HepG2 (cell line): ENCODE results near the gene TLK2. TPM values are rescaled to one million over a fixed set of nuclear protein-coding genes. Genes with fewer than 3 reads are reported as not detected.
A peak's percentile ranks its signal among the peaks of the same experiment; 100 is the strongest.

Experiments
- BORCS8-MEF2B ChIP-seq: sonication (generic); formaldehyde crosslinking; IDR thresholded peaks from 2 replicates; pipeline ENCODE4 v1.8.0; 2022; ENCODE audit warnings: mild to moderate bottlenecking, missing genetic modification reagents
- CBX1 ChIP-seq: IDR thresholded peaks from one replicate; pipeline ENCODE4 v1.6.1; 2016; ENCODE audit warnings: antibody characterized with exemption, low read depth
- DMTF1 ChIP-seq: sonication (generic); formaldehyde crosslinking; IDR thresholded peaks from 2 replicates; pipeline ENCODE4 v1.4.0; 2020; ENCODE audit warnings: mild to moderate bottlenecking, missing genetic modification reagents
- GZF1 ChIP-seq: sonication (generic); formaldehyde crosslinking; IDR thresholded peaks from 2 replicates; pipeline ENCODE4 v1.5.1; 2020; ENCODE audit warnings: mild to moderate bottlenecking, missing genetic modification reagents
- KLF9 ChIP-seq: IDR thresholded peaks from 2 replicates; pipeline ENCODE4 v1.6.1; 2016; ENCODE audit warnings: low read depth
- MXI1 ChIP-seq: IDR thresholded peaks from 3 replicates; pipeline ENCODE4 v1.6.1; 2012; ENCODE audit warnings: low read depth, low read length, inconsistent platforms, borderline replicate concordance
- NCOA2 ChIP-seq: sonication (generic); formaldehyde crosslinking; IDR thresholded peaks from 2 replicates; pipeline ENCODE4 v1.8.0; 2022; ENCODE audit warnings: inconsistent platforms
- PBX3 ChIP-seq: sonication (generic); formaldehyde crosslinking; IDR thresholded peaks from 2 replicates; pipeline ENCODE4 v1.8.1; 2023; ENCODE audit warnings: missing genetic modification reagents, inconsistent platforms, borderline replicate concordance
- POLR2G ChIP-seq: fragments of 200-400 bp; formaldehyde crosslinking; IDR thresholded peaks from 2 replicates; pipeline ENCODE4 v1.6.1; 2018; ENCODE audit warnings: mild to moderate bottlenecking, low read depth, low read length, moderate library complexity
- RBAK ChIP-seq: sonication (generic); formaldehyde crosslinking; IDR thresholded peaks from 2 replicates; pipeline ENCODE4 v1.5.1; 2020; ENCODE audit warnings: mild to moderate bottlenecking, missing genetic modification reagents
- SALL1 ChIP-seq: sonication (generic); formaldehyde crosslinking; IDR thresholded peaks from 2 replicates; pipeline ENCODE4 v1.8.0; 2022; ENCODE audit warnings: mild to moderate bottlenecking, missing genetic modification reagents
- ZNF589 ChIP-seq: sonication (generic); formaldehyde crosslinking; conservative IDR thresholded peaks from 2 replicates; pipeline ENCODE4 v1.8.0; 2022; ENCODE audit warnings: mild to moderate bottlenecking, moderate library complexity, missing genetic modification reagents
- ZNF678 ChIP-seq: sonication (generic); formaldehyde crosslinking; IDR thresholded peaks from 2 replicates; pipeline ENCODE4 v1.4.0; 2020; ENCODE audit warnings: mild to moderate bottlenecking, missing genetic modification reagents
- ZNF749 ChIP-seq: sonication (generic); formaldehyde crosslinking; IDR thresholded peaks from 2 replicates; pipeline ENCODE4 v1.8.0; 2022; ENCODE audit warnings: mild to moderate bottlenecking, missing genetic modification reagents, moderate library complexity, borderline replicate concordance
- polyA plus RNA-seq, 8 experiments: library from polyadenylated mRNA; depleted of rRNA in 3 of 8; stranded (reverse) in 7 of 8; unstranded in 1 of 8; fragments of >200 nt; fragmentation: Illumina TruSeq in 4 of 8; extraction: Trizol in 4 of 8; gene quantifications; 2 replicates each; pipeline versions ENCODE4 v1.2.1 to v1.2.3, GENCODE V29; 2011 to 2016; ENCODE audit warnings: low read depth in 4 of 8, missing spikeins in 1 of 8, mixed read lengths in 1 of 8; ENCODE audit not compliant: insufficient read depth in 1 of 8
- total RNA-seq, 5 experiments: library from RNA; depleted of rRNA; stranded (reverse); fragments of >200 nt; fragmentation: Illumina TruSeq; extraction: Trizol; gene quantifications; 2 replicates each; pipeline ENCODE4 v1.2.3, GENCODE V29; 2016; ENCODE audit warnings: low read depth in 1 of 5
- TF ChIP-seq, protein P1 (sequence below): sonication (generic); formaldehyde crosslinking; conservative IDR thresholded peaks from 2 replicates; pipeline ENCODE4 v1.4.0; 2020; ENCODE audit warnings: mild to moderate bottlenecking, missing genetic modification reagents, moderate library complexity
- TF ChIP-seq, protein P2 (sequence below): sonication (generic); formaldehyde crosslinking; IDR thresholded peaks from 2 replicates; pipeline ENCODE4 v1.8.1; 2023; ENCODE audit warnings: mild to moderate bottlenecking, moderate library complexity, missing genetic modification reagents
- TF ChIP-seq, protein P3 (sequence below): sonication (generic); formaldehyde crosslinking; IDR thresholded peaks from 2 replicates; pipeline ENCODE4 v1.8.0; 2022; ENCODE audit warnings: low read depth, missing genetic modification reagents
- TF ChIP-seq, protein P4 (sequence below): IDR thresholded peaks from 2 replicates; pipeline ENCODE4 v1.6.1; 2016; ENCODE audit warnings: low read depth, borderline replicate concordance

The TLK2 gene
- total and polyA plus RNA-seq, 2 of the 13 experiments (the other 11 are each of a cell fraction or from before 2014, with no cell fraction given): 58.7 to 60.8 TPM

DNA sequence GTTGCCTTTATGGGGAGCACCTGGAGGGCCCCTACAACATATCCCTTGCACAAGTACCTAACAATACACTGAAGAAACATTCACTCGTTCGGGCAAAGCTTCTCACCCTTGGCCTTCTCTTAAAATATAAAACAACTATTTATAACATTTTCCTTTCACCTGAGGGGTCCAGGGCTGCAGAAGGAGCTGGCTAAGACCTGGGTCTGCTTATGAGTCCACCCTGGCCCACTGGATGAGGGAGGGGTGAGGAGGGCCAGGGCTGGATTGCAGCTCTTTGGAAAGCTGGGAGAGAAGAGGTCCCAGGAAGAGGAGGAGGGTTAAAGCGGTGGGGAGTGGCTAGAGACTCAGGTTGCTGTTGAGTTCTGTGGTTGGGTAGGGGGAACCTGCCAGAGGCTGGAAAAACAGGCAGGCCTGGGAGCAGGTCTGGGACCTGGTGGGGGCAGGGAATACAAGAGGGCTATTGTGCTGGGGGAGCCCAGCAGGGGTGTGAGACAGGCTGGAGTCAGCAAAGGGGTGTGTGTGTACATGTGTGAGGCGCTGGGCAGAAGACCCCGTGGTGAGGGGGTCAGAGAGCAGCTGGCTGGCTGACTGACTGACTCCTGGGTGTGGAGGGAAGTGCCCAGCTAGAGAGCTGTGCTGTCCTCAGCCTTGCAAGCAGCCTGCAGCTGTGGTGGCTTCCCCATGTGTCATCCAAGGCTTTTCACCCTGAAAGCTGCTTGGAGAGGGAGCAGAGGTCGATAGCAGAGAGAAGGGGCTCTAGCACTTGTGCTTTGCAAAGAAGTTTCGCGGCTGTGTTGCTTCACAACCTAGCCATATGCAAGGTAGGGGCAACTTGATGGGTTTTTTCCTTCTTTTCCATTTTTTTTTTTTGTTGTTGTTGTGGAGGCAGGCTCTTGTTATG lies 138.6 kb downstream of the TLK2 start (continued):
- TF ChIP-seq SALL1 (CRISPR knock-in tag) (peak; percentile 68), NCOA2 (CRISPR knock-in tag) (no peak; the same call in 1 of the 2 replicates), CBX1 (no peak), ZNF749 (CRISPR knock-in tag) (no peak; the same call in 1 of the 2 replicates), KLF9 (CRISPR knock-in tag) (0 out of 2 replicates have a peak, but pooled peaks have one; percentile 30), POLR2G (no peak), PBX3 (CRISPR knock-in tag) (no peak), ZNF678 (CRISPR knock-in tag) (no peak), ZNF589 (CRISPR knock-in tag) (no peak), BORCS8-MEF2B (no peak), RBAK (CRISPR knock-in tag) (no peak), GZF1 (CRISPR knock-in tag) (no peak), MXI1 (peak; percentile 69; the same call in 1 of the 3 replicates), DMTF1 (CRISPR knock-in tag) (no peak)
- TF ChIP-seq, protein P1, sequence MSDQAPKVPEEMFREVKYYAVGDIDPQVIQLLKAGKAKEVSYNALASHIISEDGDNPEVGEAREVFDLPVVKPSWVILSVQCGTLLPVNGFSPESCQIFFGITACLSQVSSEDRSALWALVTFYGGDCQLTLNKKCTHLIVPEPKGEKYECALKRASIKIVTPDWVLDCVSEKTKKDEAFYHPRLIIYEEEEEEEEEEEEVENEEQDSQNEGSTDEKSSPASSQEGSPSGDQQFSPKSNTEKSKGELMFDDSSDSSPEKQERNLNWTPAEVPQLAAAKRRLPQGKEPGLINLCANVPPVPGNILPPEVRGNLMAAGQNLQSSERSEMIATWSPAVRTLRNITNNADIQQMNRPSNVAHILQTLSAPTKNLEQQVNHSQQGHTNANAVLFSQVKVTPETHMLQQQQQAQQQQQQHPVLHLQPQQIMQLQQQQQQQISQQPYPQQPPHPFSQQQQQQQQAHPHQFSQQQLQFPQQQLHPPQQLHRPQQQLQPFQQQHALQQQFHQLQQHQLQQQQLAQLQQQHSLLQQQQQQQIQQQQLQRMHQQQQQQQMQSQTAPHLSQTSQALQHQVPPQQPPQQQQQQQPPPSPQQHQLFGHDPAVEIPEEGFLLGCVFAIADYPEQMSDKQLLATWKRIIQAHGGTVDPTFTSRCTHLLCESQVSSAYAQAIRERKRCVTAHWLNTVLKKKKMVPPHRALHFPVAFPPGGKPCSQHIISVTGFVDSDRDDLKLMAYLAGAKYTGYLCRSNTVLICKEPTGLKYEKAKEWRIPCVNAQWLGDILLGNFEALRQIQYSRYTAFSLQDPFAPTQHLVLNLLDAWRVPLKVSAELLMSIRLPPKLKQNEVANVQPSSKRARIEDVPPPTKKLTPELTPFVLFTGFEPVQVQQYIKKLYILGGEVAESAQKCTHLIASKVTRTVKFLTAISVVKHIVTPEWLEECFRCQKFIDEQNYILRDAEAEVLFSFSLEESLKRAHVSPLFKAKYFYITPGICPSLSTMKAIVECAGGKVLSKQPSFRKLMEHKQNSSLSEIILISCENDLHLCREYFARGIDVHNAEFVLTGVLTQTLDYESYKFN (CRISPR knock-in tag): peak; percentile 85
- TF ChIP-seq, protein P2, sequence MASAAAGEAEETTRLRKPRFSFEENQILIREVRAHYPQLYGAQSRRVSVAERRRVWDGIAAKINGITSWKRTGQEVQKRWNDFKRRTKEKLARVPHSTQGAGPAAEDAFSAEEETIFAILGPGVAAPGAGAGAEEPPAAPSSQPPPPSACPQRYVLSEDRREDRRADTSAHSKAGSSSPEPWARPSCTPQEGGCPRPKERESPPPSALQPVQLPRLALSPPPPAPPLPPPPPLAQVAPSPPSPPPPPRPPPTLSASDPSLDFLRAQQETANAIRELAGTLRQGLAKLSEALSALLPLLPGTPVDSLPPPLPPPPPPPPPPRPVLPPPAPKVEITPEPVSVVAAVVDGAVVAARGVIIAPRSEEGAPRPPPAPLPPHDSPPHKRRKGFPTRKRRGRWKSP (CRISPR knock-in tag): no peak
- TF ChIP-seq, protein P3, sequence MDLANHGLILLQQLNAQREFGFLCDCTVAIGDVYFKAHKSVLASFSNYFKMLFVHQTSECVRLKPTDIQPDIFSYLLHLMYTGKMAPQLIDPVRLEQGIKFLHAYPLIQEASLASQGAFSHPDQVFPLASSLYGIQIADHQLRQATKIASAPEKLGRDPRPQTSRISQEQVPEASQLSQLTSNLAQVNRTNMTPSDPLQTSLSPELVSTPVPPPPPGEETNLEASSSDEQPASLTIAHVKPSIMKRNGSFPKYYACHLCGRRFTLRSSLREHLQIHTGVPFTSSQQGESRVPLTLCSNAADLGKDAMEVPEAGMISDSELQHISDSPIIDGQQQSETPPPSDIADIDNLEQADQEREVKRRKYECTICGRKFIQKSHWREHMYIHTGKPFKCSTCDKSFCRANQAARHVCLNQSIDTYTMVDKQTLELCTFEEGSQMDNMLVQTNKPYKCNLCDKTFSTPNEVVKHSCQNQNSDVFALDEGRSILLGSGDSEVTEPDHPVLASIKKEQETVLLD (CRISPR knock-in tag): no peak
- TF ChIP-seq, protein P4, sequence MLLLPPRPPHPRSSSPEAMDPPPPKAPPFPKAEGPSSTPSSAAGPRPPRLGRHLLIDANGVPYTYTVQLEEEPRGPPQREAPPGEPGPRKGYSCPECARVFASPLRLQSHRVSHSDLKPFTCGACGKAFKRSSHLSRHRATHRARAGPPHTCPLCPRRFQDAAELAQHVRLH (CRISPR knock-in tag): peak; percentile 66; the same call in 1 of the 2 replicates
